Stimulated activated CD4-positive, alpha-beta T cell treated with anti-CD3 and anti-CD28 coated beads, Interleukin-12 subunit alpha, Interleukin-12 subunit beta, amount 100 ng/mL, for 4 hours (primary cell): ENCODE results near the gene TBL1XR1.

ENCODE experiments used
- DNase-seq: peaks from one replicate; pipeline ENCODE4 v3.0.0-alpha.2; 2020

The TBL1XR1 gene

GRCh38 chr3:176994891-176995781, 202.1 kb downstream of the TBL1XR1 start:
- no peak for DNase-seq

- no peak for DNase-seq
These were observed 202.9 kb downstream of the TBL1XR1 start for GRCh38 chr3:176994393-176994792.

- DNase-seq = no peak
These were observed 204.3 kb downstream of the TBL1XR1 start for GRCh38 chr3:176992978-176993377.

- DNase-seq = no peak
These were observed 204.7 kb downstream of the TBL1XR1 start for GRCh38 chr3:176992565-176992964.

GRCh38 chr3:176988795-176989194, 208.5 kb downstream of the TBL1XR1 start:
- no peak for DNase-seq

- DNase-seq = no peak
These were observed 209.2 kb downstream of the TBL1XR1 start for GRCh38 chr3:176987901-176988650.

GRCh38 chr3:176978441-176978840, 218.8 kb downstream of the TBL1XR1 start:
- no peak for DNase-seq

GRCh38 chr3:176977331-176977730, 220.0 kb downstream of the TBL1XR1 start:
- DNase-seq = no peak

GRCh38 chr3:176976586-176976985, 220.7 kb downstream of the TBL1XR1 start:
- DNase-seq = no peak

GRCh38 chr3:176974279-176974678, 223.0 kb downstream of the TBL1XR1 start:
- no peak for DNase-seq

GRCh38 chr3:176971613-176972174, 225.6 kb downstream of the TBL1XR1 start:
- DNase-seq = no peak

- DNase-seq = no peak
These were observed 226.5 kb downstream of the TBL1XR1 start for GRCh38 chr3:176970770-176971169.

- DNase-seq = no peak
These were observed 227.8 kb downstream of the TBL1XR1 start for GRCh38 chr3:176969506-176969905.
